ENCODE results near the gene SEMA5A. TPM values are rescaled to one million over a fixed set of nuclear protein-coding genes. Genes with fewer than 3 reads are reported as not detected.

Gene SEMA5A
- total RNA-seq, 1 experiment from 2014 or later: 9.3 TPM

GRCh38 chr5:9283021-9283420, 262.9 kb downstream of the SEMA5A start (continued):
- no peak for TF ChIP-seq ELF4 (CRISPR knock-in tag; IDR thresholded peaks at IDR 0.05; ENCODE audit: low read depth)
- TF ChIP-seq GABPB1 (CRISPR knock-in tag; IDR thresholded peaks at IDR 0.05): no peak
- no peak for TF ChIP-seq E2F4 (CRISPR knock-in tag; IDR thresholded peaks at IDR 0.05; ENCODE audit: borderline replicate concordance, low read depth)
- TF ChIP-seq TP53 (CRISPR knock-in tag; IDR thresholded peaks at IDR 0.05): no peak
- no peak for TF ChIP-seq ZMAT4 (CRISPR knock-in tag; IDR thresholded peaks at IDR 0.05)
- TF ChIP-seq OVOL2 (CRISPR knock-in tag; IDR thresholded peaks at IDR 0.05; ENCODE audit: borderline replicate concordance): no peak
- TF ChIP-seq, protein P1, sequence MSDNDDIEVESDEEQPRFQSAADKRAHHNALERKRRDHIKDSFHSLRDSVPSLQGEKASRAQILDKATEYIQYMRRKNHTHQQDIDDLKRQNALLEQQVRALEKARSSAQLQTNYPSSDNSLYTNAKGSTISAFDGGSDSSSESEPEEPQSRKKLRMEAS (CRISPR knock-in tag; IDR thresholded peaks at IDR 0.05): no peak
- TF ChIP-seq SP1 (CRISPR knock-in tag; conservative IDR thresholded peaks at IDR 0.05): no peak
- TF ChIP-seq FOXJ3 (CRISPR knock-in tag; IDR thresholded peaks at IDR 0.05; ENCODE audit: borderline replicate concordance): no peak

- H3K36me3 Mint-ChIP-seq: peaks cover 20% of the 10 kb centered on the region
- no peak for DNase-seq (ENCODE audit: low spot score)
- H3K27me3 Mint-ChIP-seq (ENCODE audit: low read depth): no peaks in the 10 kb centered on the region
- H3K4me3 Mint-ChIP-seq: no peak overlapping the region
- H3K27ac Mint-ChIP-seq: no peak overlapping the region
- H3K4me1 Mint-ChIP-seq: no peaks in the 10 kb centered on the region
- ATAC-seq: no peak
- H3K9me3 Mint-ChIP-seq: peaks cover 28% of the 10 kb centered on the region
- TF ChIP-seq ZNF232 (CRISPR knock-in tag; IDR thresholded peaks at IDR 0.05) (no peak), ZNF671 (CRISPR knock-in tag; IDR thresholded peaks at IDR 0.05) (no peak), ZMAT4 (CRISPR knock-in tag; IDR thresholded peaks at IDR 0.05) (no peak), ZNF263 (CRISPR knock-in tag; IDR thresholded peaks at IDR 0.05; ENCODE audit: low read depth) (no peak), TEAD1 (CRISPR knock-in tag; IDR thresholded peaks at IDR 0.05) (no peak), NFE2L1 (CRISPR knock-in tag; IDR thresholded peaks at IDR 0.05) (no peak), NR2C2 (CRISPR knock-in tag; IDR thresholded peaks at IDR 0.05) (no peak)
- ChIA-PET POLR2A (no interaction called here), CTCF (no interaction called here)
Observed at GRCh38 chr5:9282211-9282610, 263.7 kb downstream of the SEMA5A start.

- H3K9me3 Mint-ChIP-seq: peaks cover 42% of the 10 kb centered on the region
- POLR2A ChIA-PET: no interaction called here
- TF ChIP-seq CREB1 (CRISPR knock-in tag; IDR thresholded peaks at IDR 0.05): no peak
- TF ChIP-seq RORB (CRISPR knock-in tag; IDR thresholded peaks at IDR 0.05): no peak
- no peak for TF ChIP-seq JAZF1 (CRISPR knock-in tag; IDR thresholded peaks at IDR 0.05)
- TF ChIP-seq TEAD1 (CRISPR knock-in tag; IDR thresholded peaks at IDR 0.05): no peak
- TF ChIP-seq SMAD4 (CRISPR knock-in tag; IDR thresholded peaks at IDR 0.05): no peak
- TF ChIP-seq, protein P2, sequence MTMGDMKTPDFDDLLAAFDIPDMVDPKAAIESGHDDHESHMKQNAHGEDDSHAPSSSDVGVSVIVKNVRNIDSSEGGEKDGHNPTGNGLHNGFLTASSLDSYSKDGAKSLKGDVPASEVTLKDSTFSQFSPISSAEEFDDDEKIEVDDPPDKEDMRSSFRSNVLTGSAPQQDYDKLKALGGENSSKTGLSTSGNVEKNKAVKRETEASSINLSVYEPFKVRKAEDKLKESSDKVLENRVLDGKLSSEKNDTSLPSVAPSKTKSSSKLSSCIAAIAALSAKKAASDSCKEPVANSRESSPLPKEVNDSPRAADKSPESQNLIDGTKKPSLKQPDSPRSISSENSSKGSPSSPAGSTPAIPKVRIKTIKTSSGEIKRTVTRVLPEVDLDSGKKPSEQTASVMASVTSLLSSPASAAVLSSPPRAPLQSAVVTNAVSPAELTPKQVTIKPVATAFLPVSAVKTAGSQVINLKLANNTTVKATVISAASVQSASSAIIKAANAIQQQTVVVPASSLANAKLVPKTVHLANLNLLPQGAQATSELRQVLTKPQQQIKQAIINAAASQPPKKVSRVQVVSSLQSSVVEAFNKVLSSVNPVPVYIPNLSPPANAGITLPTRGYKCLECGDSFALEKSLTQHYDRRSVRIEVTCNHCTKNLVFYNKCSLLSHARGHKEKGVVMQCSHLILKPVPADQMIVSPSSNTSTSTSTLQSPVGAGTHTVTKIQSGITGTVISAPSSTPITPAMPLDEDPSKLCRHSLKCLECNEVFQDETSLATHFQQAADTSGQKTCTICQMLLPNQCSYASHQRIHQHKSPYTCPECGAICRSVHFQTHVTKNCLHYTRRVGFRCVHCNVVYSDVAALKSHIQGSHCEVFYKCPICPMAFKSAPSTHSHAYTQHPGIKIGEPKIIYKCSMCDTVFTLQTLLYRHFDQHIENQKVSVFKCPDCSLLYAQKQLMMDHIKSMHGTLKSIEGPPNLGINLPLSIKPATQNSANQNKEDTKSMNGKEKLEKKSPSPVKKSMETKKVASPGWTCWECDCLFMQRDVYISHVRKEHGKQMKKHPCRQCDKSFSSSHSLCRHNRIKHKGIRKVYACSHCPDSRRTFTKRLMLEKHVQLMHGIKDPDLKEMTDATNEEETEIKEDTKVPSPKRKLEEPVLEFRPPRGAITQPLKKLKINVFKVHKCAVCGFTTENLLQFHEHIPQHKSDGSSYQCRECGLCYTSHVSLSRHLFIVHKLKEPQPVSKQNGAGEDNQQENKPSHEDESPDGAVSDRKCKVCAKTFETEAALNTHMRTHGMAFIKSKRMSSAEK (CRISPR knock-in tag; IDR thresholded peaks at IDR 0.05; ENCODE audit: borderline replicate concordance): no peak
- TF ChIP-seq MXD4 (CRISPR knock-in tag; IDR thresholded peaks at IDR 0.05; ENCODE audit: borderline replicate concordance): no peak
- peaks cover 20% of the 10 kb centered on the region for H3K36me3 Mint-ChIP-seq
- no peaks in the 10 kb centered on the region for H3K27me3 Mint-ChIP-seq (ENCODE audit: low read depth)
- no peak overlapping the region for H3K27ac Mint-ChIP-seq
- H3K4me3 Mint-ChIP-seq: no peak overlapping the region
- no peak for DNase-seq (ENCODE audit: low spot score)
- H3K4me1 Mint-ChIP-seq: no peaks in the 10 kb centered on the region
- ATAC-seq: no peak
- CTCF ChIA-PET: no interaction called here
Observed at GRCh38 chr5:9279774-9280173, 266.1 kb downstream of the SEMA5A start.

All from WTC11 (cell line).